HepG2 (cell line): Measurements from ENCODE around the gene DHRS13. TPM values are rescaled to one million over a fixed set of nuclear protein-coding genes. Genes with fewer than 3 reads are reported as not detected.

ENCODE experiments used
- HCFC1 ChIP-seq: fragments of 150-350 bp; IDR thresholded peaks from 2 replicates; pipeline ENCODE4 v1.6.1; 2014; ENCODE audit warnings: low read depth, low read length
- HMGA1 ChIP-seq: sonication (generic); formaldehyde crosslinking; conservative IDR thresholded peaks from 2 replicates; pipeline ENCODE4 v1.4.0; 2020; ENCODE audit warnings: missing genetic modification reagents
- PITX1 ChIP-seq: sonication (generic); formaldehyde crosslinking; IDR thresholded peaks from 2 replicates; pipeline ENCODE4 v1.5.1; 2020; ENCODE audit warnings: mild to moderate bottlenecking, missing genetic modification reagents
- YEATS4 ChIP-seq: sonication (generic); formaldehyde crosslinking; IDR thresholded peaks from 2 replicates; pipeline ENCODE4 v1.4.0; 2020; ENCODE audit warnings: missing genetic modification reagents, borderline replicate concordance
- ZBTB3 ChIP-seq: sonication (generic); formaldehyde crosslinking; IDR thresholded peaks from 2 replicates; pipeline ENCODE4 v1.4.0; 2020; ENCODE audit warnings: low read depth, mild to moderate bottlenecking, moderate library complexity, missing genetic modification reagents, borderline replicate concordance
- ZBTB46 ChIP-seq: sonication (generic); formaldehyde crosslinking; IDR thresholded peaks from 2 replicates; pipeline ENCODE4 v1.4.0; 2020; ENCODE audit warnings: mild to moderate bottlenecking, missing genetic modification reagents, borderline replicate concordance
- ZFP91 ChIP-seq: sonication (generic); formaldehyde crosslinking; IDR thresholded peaks from 2 replicates; pipeline ENCODE4 v1.9.0; 2022; ENCODE audit warnings: missing genetic modification reagents, mild to moderate bottlenecking, borderline replicate concordance
- ZNF260 ChIP-seq: sonication (generic); formaldehyde crosslinking; IDR thresholded peaks from 2 replicates; pipeline ENCODE4 v1.4.0; 2020; ENCODE audit warnings: missing genetic modification reagents, low read depth, mild to moderate bottlenecking, borderline replicate concordance
- ZNF329 ChIP-seq: sonication (generic); formaldehyde crosslinking; IDR thresholded peaks from 2 replicates; pipeline ENCODE4 v1.9.0; 2021; ENCODE audit warnings: low read depth, mild to moderate bottlenecking, missing genetic modification reagents
- ZNF333 ChIP-seq: sonication (generic); formaldehyde crosslinking; IDR thresholded peaks from 2 replicates; pipeline ENCODE4 v1.4.0; 2020; ENCODE audit warnings: mild to moderate bottlenecking, missing genetic modification reagents, borderline replicate concordance
- ZNF33A ChIP-seq: sonication (generic); formaldehyde crosslinking; IDR thresholded peaks from 2 replicates; pipeline ENCODE4 v1.5.1; 2020; ENCODE audit warnings: missing genetic modification reagents, mild to moderate bottlenecking, moderate library complexity, borderline replicate concordance
- ZNF414 ChIP-seq: sonication (generic); formaldehyde crosslinking; IDR thresholded peaks from 2 replicates; pipeline ENCODE4 v1.5.0; 2020; ENCODE audit warnings: missing genetic modification reagents
- ZNF430 ChIP-seq: sonication (generic); formaldehyde crosslinking; IDR thresholded peaks from 2 replicates; pipeline ENCODE4 v1.9.0; 2021; ENCODE audit warnings: mild to moderate bottlenecking, missing genetic modification reagents
- ZNF790 ChIP-seq: sonication (generic); formaldehyde crosslinking; IDR thresholded peaks from 2 replicates; pipeline ENCODE4 v1.8.0; 2022; ENCODE audit warnings: missing genetic modification reagents, mild to moderate bottlenecking, borderline replicate concordance
- ZSCAN22 ChIP-seq: sonication (generic); formaldehyde crosslinking; IDR thresholded peaks from 2 replicates; pipeline ENCODE4 v1.4.0; 2020; ENCODE audit warnings: mild to moderate bottlenecking, missing genetic modification reagents
- polyA plus RNA-seq, 8 experiments: library from polyadenylated mRNA; depleted of rRNA in 3 of 8; stranded (reverse) in 7 of 8; unstranded in 1 of 8; fragments of >200 nt; fragmentation: Illumina TruSeq in 4 of 8; extraction: Trizol in 4 of 8; gene quantifications; 2 replicates each; pipeline versions ENCODE4 v1.2.1 to v1.2.3, GENCODE V29; 2011 to 2016; ENCODE audit warnings: low read depth in 4 of 8, missing spikeins in 1 of 8, mixed read lengths in 1 of 8; ENCODE audit not compliant: insufficient read depth in 1 of 8
- total RNA-seq, 5 experiments: library from RNA; depleted of rRNA; stranded (reverse); fragments of >200 nt; fragmentation: Illumina TruSeq; extraction: Trizol; gene quantifications; 2 replicates each; pipeline ENCODE4 v1.2.3, GENCODE V29; 2016; ENCODE audit warnings: low read depth in 1 of 5
- TF ChIP-seq, protein P1 (sequence below): sonication (generic); formaldehyde crosslinking; IDR thresholded peaks from 2 replicates; pipeline ENCODE4 v1.5.0; 2020; ENCODE audit warnings: missing genetic modification reagents
- TF ChIP-seq, protein P2 (sequence below): fragments of 450-650 bp; IDR thresholded peaks from 2 replicates; pipeline ENCODE4 v1.6.1; 2017; ENCODE audit warnings: mild to moderate bottlenecking

DHRS13 gene
- total and polyA plus RNA-seq, 2 of the 13 experiments (the other 11 are each of a cell fraction or from before 2014, with no cell fraction given): 11.8 to 12.6 TPM

- TF ChIP-seq HCFC1 (no peak), ZSCAN22 (CRISPR knock-in tag) (no peak), ZNF33A (CRISPR knock-in tag) (no peak), ZBTB3 (CRISPR knock-in tag) (no peak), ZNF260 (CRISPR knock-in tag) (no peak), YEATS4 (no peak; the same call in 1 of the 2 replicates), PITX1 (CRISPR knock-in tag) (no peak), ZBTB46 (CRISPR knock-in tag) (no peak), ZNF329 (CRISPR knock-in tag) (no peak), HMGA1 (CRISPR knock-in tag) (no peak), ZNF414 (CRISPR knock-in tag) (no peak), ZNF430 (CRISPR knock-in tag) (no peak), ZNF790 (CRISPR knock-in tag) (no peak), ZNF333 (no peak), ZFP91 (CRISPR knock-in tag) (no peak)
- TF ChIP-seq, protein P1, sequence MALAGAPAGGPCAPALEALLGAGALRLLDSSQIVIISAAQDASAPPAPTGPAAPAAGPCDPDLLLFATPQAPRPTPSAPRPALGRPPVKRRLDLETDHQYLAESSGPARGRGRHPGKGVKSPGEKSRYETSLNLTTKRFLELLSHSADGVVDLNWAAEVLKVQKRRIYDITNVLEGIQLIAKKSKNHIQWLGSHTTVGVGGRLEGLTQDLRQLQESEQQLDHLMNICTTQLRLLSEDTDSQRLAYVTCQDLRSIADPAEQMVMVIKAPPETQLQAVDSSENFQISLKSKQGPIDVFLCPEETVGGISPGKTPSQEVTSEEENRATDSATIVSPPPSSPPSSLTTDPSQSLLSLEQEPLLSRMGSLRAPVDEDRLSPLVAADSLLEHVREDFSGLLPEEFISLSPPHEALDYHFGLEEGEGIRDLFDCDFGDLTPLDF (CRISPR knock-in tag): no peak
- TF ChIP-seq, protein P2, sequence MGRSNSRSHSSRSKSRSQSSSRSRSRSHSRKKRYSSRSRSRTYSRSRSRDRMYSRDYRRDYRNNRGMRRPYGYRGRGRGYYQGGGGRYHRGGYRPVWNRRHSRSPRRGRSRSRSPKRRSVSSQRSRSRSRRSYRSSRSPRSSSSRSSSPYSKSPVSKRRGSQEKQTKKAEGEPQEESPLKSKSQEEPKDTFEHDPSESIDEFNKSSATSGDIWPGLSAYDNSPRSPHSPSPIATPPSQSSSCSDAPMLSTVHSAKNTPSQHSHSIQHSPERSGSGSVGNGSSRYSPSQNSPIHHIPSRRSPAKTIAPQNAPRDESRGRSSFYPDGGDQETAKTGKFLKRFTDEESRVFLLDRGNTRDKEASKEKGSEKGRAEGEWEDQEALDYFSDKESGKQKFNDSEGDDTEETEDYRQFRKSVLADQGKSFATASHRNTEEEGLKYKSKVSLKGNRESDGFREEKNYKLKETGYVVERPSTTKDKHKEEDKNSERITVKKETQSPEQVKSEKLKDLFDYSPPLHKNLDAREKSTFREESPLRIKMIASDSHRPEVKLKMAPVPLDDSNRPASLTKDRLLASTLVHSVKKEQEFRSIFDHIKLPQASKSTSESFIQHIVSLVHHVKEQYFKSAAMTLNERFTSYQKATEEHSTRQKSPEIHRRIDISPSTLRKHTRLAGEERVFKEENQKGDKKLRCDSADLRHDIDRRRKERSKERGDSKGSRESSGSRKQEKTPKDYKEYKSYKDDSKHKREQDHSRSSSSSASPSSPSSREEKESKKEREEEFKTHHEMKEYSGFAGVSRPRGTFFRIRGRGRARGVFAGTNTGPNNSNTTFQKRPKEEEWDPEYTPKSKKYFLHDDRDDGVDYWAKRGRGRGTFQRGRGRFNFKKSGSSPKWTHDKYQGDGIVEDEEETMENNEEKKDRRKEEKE: no peak
Observed at GRCh38 chr17:28908640-28909167, 5.8 kb upstream of the DHRS13 start (continued).
